ENCODE data around the gene AMOTL1. TPM values are rescaled to one million over a fixed set of nuclear protein-coding genes. Genes with fewer than 3 reads are reported as not detected.
A peak's percentile ranks its signal among the peaks of the same experiment; 100 is the strongest.

Gene AMOTL1
- polyA plus RNA-seq, 1 of the 3 experiments (the other 2 are of a cell fraction), result 10.7 TPM

GRCh38 chr11:94767701-94768601 is at the start of gene AMOTL1 (continued):
- TF ChIP-seq, protein P1, sequence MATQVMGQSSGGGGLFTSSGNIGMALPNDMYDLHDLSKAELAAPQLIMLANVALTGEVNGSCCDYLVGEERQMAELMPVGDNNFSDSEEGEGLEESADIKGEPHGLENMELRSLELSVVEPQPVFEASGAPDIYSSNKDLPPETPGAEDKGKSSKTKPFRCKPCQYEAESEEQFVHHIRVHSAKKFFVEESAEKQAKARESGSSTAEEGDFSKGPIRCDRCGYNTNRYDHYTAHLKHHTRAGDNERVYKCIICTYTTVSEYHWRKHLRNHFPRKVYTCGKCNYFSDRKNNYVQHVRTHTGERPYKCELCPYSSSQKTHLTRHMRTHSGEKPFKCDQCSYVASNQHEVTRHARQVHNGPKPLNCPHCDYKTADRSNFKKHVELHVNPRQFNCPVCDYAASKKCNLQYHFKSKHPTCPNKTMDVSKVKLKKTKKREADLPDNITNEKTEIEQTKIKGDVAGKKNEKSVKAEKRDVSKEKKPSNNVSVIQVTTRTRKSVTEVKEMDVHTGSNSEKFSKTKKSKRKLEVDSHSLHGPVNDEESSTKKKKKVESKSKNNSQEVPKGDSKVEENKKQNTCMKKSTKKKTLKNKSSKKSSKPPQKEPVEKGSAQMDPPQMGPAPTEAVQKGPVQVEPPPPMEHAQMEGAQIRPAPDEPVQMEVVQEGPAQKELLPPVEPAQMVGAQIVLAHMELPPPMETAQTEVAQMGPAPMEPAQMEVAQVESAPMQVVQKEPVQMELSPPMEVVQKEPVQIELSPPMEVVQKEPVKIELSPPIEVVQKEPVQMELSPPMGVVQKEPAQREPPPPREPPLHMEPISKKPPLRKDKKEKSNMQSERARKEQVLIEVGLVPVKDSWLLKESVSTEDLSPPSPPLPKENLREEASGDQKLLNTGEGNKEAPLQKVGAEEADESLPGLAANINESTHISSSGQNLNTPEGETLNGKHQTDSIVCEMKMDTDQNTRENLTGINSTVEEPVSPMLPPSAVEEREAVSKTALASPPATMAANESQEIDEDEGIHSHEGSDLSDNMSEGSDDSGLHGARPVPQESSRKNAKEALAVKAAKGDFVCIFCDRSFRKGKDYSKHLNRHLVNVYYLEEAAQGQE (IDR thresholded peaks at IDR 0.05; ENCODE audit: low read depth, low read length), result peak; percentile 19; the same call in 1 of the 2 replicates
- TF ChIP-seq, protein P2, sequence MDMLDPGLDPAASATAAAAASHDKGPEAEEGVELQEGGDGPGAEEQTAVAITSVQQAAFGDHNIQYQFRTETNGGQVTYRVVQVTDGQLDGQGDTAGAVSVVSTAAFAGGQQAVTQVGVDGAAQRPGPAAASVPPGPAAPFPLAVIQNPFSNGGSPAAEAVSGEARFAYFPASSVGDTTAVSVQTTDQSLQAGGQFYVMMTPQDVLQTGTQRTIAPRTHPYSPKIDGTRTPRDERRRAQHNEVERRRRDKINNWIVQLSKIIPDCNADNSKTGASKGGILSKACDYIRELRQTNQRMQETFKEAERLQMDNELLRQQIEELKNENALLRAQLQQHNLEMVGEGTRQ (IDR thresholded peaks at IDR 0.05; ENCODE audit: borderline replicate concordance, low read depth, low read length), result no peak
- TF ChIP-seq TCF12 (IDR thresholded peaks at IDR 0.05), result peak; percentile 74
- TF ChIP-seq GABPA (IDR thresholded peaks at IDR 0.05; ENCODE audit: low read depth), result 0 out of 2 replicates have a peak, but pooled peaks have one; percentile 19
- no peak for TF ChIP-seq RXRA (IDR thresholded peaks at IDR 0.05; ENCODE audit: borderline replicate concordance, low read depth)
- TF ChIP-seq TAF1 (IDR thresholded peaks at IDR 0.05; ENCODE audit: borderline replicate concordance, low read depth, low read length), result peak; percentile 62; the same call in 1 of the 2 replicates
- TF ChIP-seq, protein P3, sequence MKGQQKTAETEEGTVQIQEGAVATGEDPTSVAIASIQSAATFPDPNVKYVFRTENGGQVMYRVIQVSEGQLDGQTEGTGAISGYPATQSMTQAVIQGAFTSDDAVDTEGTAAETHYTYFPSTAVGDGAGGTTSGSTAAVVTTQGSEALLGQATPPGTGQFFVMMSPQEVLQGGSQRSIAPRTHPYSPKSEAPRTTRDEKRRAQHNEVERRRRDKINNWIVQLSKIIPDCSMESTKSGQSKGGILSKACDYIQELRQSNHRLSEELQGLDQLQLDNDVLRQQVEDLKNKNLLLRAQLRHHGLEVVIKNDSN (IDR thresholded peaks at IDR 0.05; ENCODE audit: borderline replicate concordance, low read depth), result no peak
- TF ChIP-seq MXI1 (IDR thresholded peaks at IDR 0.05; ENCODE audit: low read depth, low read length), result peak; percentile 81

DNA sequence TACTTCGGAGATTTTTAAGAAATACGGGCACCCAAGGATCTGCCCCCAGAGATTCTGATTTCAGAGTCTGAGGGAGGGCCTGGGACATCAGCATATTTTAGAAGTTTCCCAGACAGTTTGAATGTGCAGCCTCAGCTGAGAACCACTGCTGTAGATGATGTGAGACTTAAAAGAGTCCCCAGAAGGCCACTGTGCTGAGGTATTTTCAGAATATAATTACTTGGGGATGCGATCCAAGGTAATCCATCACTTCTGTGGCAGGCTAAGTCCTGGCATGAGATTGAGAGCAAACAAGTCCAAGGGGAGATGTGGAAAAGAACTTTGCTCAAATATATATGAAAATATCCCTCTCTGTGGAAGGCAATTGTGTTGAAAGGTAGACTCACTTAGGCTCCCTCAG is 48.3 kb upstream of the AMOTL1 start:
- Histone ChIP-seq H3K4me2 (no peak overlapping the region), H3F3A (replicated peaks; ENCODE audit: insufficient read depth) (no peaks in the 10 kb centered on the region), H3K79me2 (ENCODE audit: insufficient read depth) (no peaks in the 10 kb centered on the region), H3K27ac (ENCODE audit: low read depth in 2 of 2, low read length in 1 of 2) (no peak overlapping the region), H2AFZ (ENCODE audit: low read depth) (no peak overlapping the region), H3K9me3 (peaks cover 6% of the 10 kb centered on the region; the same call in 1 of the 2 replicates), H3K4me1 (ENCODE audit: control insufficient read depth in 1 of 2, insufficient read depth in 2 of 2, low read depth in 1 of 2, low read length in 1 of 2) (no peaks in the 10 kb centered on the region), H3K36me3 (replicated peaks in 1 of 2; ENCODE audit: control insufficient read depth in 1 of 2, insufficient read depth in 2 of 2, low read length in 1 of 2) (no peaks in the 10 kb centered on the region), H3K4me3 (ENCODE audit: low read depth in 2 of 2, low read length in 1 of 2) (no peak overlapping the region), H3K27me3 (ENCODE audit: insufficient read depth) (no peaks in the 10 kb centered on the region), H3K9me2 (no peaks in the 10 kb centered on the region), H4K20me1 (ENCODE audit: insufficient read depth) (no peaks in the 10 kb centered on the region), H3K9ac (no peak overlapping the region)
- DNase-seq, result no peak
- 82% methylated on average over 3 of the region's 3 CpGs for WGBS (ENCODE audit: low lambda C conversion rate)
- POLR2A ChIA-PET, result no interaction called here
- CTCF ChIA-PET, result no interaction called here
- TF ChIP-seq GABPA (IDR thresholded peaks at IDR 0.05; ENCODE audit: low read depth), result no peak
- TF ChIP-seq, protein P4, sequence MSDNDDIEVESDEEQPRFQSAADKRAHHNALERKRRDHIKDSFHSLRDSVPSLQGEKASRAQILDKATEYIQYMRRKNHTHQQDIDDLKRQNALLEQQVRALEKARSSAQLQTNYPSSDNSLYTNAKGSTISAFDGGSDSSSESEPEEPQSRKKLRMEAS (IDR thresholded peaks at IDR 0.05; ENCODE audit: low read depth), result no peak
- TF ChIP-seq JUND (IDR thresholded peaks at IDR 0.05), result no peak
- TF ChIP-seq RFX5 (IDR thresholded peaks at IDR 0.05; ENCODE audit: low read length), result no peak
- no peak for TF ChIP-seq FOXJ3 (CRISPR knock-in tag; IDR thresholded peaks at IDR 0.05)
- no peak for TF ChIP-seq TAF1 (IDR thresholded peaks at IDR 0.05; ENCODE audit: borderline replicate concordance, low read depth, low read length)
- TF ChIP-seq SMC3 (IDR thresholded peaks at IDR 0.05; ENCODE audit: low read depth, low read length), result no peak
- TF ChIP-seq, protein P5, sequence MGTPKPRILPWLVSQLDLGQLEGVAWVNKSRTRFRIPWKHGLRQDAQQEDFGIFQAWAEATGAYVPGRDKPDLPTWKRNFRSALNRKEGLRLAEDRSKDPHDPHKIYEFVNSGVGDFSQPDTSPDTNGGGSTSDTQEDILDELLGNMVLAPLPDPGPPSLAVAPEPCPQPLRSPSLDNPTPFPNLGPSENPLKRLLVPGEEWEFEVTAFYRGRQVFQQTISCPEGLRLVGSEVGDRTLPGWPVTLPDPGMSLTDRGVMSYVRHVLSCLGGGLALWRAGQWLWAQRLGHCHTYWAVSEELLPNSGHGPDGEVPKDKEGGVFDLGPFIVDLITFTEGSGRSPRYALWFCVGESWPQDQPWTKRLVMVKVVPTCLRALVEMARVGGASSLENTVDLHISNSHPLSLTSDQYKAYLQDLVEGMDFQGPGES (IDR thresholded peaks at IDR 0.05; ENCODE audit: low read depth, low read length), result no peak
- TF ChIP-seq, protein P6, sequence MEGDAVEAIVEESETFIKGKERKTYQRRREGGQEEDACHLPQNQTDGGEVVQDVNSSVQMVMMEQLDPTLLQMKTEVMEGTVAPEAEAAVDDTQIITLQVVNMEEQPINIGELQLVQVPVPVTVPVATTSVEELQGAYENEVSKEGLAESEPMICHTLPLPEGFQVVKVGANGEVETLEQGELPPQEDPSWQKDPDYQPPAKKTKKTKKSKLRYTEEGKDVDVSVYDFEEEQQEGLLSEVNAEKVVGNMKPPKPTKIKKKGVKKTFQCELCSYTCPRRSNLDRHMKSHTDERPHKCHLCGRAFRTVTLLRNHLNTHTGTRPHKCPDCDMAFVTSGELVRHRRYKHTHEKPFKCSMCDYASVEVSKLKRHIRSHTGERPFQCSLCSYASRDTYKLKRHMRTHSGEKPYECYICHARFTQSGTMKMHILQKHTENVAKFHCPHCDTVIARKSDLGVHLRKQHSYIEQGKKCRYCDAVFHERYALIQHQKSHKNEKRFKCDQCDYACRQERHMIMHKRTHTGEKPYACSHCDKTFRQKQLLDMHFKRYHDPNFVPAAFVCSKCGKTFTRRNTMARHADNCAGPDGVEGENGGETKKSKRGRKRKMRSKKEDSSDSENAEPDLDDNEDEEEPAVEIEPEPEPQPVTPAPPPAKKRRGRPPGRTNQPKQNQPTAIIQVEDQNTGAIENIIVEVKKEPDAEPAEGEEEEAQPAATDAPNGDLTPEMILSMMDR (IDR thresholded peaks at IDR 0.05), result no peak
- no peak for TF ChIP-seq EP300 (IDR thresholded peaks at IDR 0.05; ENCODE audit: borderline replicate concordance in 1 of 2, low read depth in 1 of 2, low read length in 1 of 2)
- TF ChIP-seq POLR2AphosphoS5 (IDR thresholded peaks at IDR 0.05; ENCODE audit: low read depth, low read length), result no peak
- TF ChIP-seq, protein P2 (IDR thresholded peaks at IDR 0.05; ENCODE audit: borderline replicate concordance, low read depth, low read length), result no peak
- no peak for TF ChIP-seq NFIC (IDR thresholded peaks at IDR 0.05; ENCODE audit: borderline replicate concordance)
- no peak for TF ChIP-seq CHD2 (IDR thresholded peaks at IDR 0.05; ENCODE audit: low read length, partially characterized antibody)
